ENCODE data around the gene AQR.
A peak's percentile ranks its signal among the peaks of the same experiment; 100 is the strongest.
"Not testable (repeated sequence)": the region's sequence is repeated elsewhere in the genome, so short reads cannot be mapped to it uniquely, and the experiment has no call there.

The AQR gene

DNA sequence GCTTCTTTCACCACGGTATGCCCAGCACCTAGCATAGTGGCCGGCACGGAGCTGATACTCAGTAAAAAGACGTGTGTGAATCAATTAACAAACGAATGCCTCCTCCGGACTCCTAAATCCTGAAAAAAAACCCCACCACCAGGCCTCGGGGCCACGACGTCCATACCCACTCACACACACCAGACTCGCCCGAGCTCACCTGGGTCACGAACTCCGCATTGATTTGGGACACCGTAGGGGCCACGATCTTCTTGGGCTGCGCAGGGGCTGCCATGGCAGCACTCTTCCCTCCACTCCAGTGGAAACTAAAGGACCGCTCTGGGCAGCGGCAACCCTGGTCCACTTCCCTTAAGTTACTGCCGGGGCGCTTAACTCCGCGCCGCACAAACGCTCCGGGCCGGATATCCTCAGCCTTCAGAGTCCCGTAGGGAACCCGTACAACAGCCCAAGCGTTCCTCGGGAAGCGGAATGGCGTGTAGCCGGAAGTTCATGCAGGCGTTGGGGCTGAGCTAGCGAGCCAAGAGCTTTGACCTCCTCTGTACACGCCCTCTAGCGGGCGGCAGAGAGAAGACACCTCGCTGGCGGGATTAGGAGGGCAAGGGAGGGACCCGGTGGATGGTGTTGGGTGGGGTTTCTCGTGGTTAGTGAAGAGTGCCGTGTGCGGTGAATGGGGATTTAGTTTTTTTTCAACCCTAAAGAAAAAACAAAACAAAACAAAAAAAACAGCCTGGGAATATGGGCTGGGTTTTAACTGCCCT lies at the start of gene AQR:
AQR (minus strand) TSS at position 403 of the 758 bp plus-strand sequence; CDS start at position 274, 129 bp downstream.
- DNase-seq: peak; percentile 98

DNA sequence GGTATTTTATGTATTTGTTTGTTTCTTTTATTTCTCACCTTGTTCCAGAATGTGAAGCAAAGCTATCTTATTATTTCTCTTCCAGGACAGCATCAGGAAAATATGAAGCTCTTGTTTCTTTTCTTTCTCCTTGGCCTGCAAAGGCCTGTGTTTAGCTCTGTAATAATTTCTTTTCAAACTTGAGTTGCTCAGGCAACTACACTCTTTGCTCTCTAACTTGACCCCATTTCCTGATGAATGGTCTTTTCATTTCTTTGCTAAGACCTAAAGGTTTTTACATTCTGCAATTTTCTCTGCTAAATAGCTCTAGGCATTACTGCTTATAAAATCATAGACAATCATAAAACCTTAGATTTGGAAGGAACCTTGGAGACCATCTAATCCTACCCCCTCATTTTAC lies 44.7 kb upstream of the AQR start:
- DNase-seq: no peak

DNA sequence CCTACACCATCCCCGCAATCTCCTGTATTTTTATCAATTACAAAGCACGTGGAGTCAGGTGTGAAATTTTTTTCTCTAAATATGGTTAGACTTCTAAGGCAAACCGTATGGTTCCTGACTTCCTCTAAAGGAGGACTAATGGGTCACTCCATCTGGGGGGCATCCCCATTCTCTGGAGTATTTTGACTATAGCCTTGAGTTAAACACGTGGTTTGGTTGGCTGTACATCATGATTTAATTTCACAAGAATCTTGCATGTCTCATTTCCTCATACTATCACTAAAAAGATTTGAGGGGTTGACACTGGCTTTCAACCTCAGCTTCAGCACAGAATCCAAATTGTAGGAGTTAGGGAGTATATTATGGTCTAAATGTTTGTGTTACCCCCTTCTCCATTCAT lies 43.8 kb upstream of the AQR start:
- DNase-seq: peak; percentile 13

DNA sequence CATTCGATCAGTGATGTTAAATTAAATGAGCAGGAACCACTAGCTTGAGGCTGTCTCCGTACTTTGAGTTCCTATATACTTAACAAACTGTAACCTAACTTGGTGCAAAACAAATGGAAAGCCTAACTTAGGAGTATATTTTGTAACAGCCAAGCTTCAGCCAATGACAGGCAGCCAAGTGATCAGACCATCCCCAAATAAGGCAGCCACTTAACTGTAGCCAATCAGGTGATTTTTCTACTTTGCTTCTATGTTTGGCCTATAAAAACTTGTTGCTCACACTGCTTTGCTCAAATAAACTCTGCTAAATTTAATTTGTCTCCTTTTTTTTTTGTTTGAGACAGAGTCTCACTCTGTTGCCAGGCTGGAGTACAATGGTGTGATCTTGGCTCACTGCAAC lies 37.9 kb upstream of the AQR start:
- peak; percentile 7 for DNase-seq

DNA sequence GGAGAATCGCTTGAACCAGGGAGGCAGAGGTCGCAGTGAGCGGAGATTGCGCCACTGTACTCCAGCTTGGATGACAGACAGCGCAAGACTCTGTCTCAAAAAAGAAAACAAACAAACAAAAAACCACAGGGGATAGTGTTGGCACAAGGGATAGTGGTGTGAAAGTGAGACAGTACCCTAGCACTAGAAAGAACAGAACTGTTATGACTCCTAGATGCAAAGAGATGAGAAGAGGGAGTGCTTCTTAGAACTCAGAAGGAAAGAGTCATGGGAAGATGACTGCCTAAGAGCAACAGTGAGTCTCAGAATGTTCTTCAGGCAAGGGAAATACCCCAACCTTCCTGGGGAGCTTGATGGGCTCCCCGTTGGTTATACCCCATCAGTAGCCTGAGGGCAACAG lies 36.4 kb upstream of the AQR start:
- DNase-seq: no peak

DNA sequence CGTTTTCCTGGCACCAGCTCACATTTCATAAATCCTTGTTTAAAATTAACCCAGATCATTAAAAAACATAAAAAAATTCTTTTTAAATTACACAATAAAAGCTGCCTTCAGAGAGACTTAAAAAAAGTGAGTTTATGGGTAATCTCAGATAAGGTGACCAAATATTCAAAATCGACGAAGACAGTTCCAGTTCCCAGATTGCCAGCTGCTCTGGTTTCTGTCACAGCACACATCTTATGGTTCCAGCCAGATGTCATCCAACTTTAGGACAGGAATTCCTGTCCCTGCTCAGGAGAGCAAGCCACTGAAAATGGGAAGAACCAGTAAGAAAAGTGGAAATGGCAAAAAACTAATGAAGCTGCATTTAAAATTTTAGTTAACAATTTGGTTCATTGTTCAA lies 34.4 kb upstream of the AQR start:
- no peak for DNase-seq

DNA sequence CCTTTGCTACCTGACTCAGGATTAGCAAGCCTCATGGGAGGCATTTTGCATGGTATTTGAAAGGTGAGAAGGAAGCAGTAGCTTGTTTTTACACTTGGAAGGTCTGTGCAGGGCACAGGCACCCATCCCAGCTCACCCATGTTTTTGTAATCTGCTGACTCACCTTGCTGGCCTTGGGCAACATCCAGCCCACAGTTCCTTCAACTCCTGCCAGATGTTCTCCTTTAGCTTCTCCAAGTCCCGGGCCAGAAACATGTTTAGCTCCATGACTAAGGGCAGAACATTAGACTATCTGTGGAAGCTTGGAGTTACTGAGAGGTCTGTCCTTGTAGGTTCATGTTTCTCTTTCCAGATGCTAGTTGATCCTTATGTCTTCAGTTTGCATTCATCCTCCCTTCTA lies 31.0 kb upstream of the AQR start:
- peak; percentile 67 for DNase-seq

DNA sequence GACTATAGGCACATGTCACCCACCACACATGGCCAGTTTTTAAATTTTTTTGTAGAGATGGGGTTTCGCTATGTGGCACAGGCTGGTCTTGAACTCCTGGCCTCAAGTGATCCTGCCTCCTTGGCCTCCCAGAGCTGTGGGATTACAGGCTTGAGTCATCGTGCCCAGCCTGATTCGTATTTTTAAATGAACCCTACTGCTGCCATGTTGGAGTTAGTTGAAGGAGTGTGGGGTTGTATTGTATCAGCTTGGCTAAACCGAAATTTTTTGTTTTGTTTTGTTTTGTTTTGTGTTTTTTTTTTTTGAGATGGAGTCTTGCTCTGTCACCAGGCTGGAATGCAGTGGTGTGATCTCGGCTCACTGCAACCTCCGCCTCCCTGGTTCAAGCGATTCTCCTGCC lies 30.4 kb upstream of the AQR start:
- DNase-seq: no peak

DNA sequence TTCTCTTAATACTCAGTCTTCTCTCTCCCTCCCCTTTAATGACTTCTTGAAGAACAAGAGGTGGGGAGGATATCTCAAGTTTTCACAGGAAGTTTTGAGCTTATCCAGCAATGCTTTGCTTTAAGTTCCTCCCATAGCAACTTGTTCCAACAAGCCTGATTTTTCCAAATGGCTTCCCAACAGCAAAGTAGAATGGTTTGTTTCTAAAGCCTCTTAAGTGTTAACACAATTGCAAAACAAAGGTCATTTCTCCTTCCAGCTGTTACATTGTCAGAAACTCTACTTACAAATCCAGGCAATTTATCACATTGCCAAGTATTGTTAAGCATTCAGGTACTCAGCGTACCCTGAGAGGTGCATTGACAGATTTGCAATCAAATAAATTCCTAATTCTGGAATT lies 25.4 kb upstream of the AQR start:
- no peak for DNase-seq

DNA sequence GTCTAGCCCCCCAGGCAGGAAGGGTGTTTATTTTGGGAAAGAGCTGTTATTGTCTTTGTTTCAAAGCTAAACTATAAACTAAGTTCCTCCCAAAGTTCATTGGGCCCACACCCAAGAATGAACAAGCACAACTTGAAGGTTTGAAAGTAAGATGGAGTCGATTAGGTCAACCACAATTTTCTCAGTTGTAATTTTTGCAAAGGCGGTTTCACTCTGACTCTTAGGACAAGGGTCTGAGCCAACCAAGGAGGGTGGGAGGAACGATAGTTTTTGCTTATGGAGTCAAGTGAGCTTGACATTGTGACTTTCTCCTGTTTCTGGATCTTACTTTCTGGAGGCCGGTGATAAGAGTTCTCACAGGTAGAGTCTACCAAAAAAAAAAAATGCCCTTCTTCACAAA lies 24.3 kb upstream of the AQR start:
- no peak for DNase-seq

DNA sequence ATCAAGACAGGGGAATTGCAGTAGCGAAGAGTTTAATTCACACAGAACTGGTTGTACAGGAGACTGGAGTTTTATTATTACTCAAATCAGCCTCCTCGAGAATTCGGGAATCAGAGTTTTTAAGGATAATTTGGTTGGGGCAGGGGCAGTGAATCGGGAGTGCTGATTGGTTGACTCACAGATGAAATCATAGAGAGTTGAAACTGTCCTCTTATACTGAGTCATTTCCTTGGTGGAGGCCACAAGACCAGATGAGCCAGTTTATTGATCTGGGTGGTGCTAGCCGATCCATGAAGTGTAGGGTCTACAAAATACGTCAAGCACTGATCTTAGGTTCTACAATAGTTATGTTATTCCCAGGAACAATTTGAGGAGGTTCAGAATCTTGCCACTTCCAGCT lies 23.9 kb upstream of the AQR start:
- no peak for DNase-seq

DNA sequence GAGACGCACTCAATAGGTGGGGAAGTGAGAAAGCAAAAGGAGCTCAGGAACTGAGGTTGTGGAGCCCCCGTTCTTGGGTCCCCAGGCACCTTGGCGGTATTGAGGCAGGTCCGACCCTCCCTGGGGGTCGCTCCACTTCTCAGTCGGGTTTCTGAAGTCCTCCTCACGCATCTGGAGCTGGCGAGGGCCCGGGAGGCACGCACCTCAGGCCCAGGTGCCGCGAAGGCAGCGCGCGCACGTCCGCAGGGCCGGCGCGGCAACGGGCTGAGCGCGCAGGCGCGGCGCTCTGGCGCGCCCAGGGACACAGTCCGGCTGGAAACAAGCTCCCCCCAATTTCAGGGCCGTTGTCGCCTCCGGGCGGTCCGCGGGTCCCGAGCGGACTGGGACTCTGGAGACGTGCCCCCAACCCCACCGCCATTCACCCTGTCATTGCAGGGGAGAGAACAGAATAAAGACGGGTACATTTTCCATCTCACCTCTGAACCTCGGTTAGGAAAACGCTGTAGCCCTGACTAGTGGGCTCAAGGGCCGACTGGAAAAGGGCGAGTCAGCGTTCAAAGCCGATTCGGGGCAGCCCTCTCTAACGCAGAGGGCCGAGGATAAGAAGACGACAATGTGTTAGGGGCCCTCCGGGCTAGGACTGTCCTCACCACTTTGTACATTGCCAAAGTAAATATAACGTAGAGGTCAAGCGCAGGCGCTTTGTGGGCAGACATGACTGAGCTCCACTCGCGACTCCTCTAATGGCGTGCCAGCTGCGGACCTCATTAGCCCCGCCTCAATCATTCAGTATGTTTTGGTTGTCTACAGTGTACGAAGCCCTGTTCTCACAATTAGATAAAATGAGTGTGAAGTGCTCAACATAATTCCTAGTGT lies 18.7 kb upstream of the AQR start, which contains the start of gene ZNF770:
ZNF770 (minus strand) TSS at position 261 of the 876 bp plus-strand sequence. CDS start 4,853 bp downstream, outside the sequence.
- DNase-seq: peak; percentile 79

DNA sequence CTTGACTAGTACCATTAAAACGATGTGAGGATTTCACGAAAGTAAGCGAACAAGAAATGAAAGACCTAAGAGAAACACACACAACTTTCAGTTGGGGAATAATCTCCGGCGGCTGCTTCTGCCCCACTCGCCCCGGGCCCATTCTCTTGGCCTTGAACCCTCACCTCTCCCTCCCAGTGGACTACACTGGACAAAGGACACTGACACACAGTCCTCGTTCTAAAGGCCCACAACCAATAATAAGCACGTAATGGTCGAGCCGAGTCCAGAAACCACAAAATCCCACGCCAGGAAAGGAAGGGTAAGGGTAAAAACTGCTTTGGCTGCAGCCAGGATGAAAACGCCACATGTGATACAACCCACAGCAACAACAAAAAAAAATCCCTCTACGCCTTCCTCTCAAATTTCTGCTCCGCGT lies 18.1 kb upstream of the AQR start:
- DNase-seq: no peak

DNA sequence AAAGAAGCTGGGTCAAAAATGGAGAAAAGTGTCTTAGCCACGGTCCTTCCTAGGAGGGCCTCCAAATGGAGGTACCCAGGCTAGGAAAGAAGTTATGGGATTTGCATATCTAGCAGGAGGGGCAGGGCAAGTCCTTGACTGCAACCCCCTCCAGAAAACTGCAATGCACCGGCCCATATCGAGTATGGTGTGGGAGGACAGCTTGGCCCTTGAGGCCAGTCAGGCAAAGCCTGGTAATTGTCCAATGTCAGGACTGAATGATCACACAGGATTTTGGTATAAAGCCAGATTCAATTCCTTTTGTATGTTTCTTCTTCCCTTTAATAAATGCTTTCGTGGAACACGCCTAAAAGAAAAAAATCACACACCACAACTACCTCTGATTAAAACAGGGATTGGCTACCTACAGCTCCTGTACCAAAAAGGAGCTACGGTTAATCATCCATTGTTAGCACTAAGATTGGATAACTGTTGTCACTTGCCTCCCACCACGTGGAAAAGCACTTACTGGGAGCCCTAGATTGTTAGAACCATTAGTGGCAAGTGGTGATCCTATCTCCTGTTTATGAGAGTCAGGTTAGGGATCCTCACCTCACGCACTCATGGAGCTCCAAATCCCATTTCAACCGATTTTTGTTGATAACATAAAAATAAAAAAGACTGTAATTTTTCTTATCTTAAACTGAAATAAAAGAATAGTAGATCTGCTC lies 17.4 kb upstream of the AQR start:
- DNase-seq: no peak

DNA sequence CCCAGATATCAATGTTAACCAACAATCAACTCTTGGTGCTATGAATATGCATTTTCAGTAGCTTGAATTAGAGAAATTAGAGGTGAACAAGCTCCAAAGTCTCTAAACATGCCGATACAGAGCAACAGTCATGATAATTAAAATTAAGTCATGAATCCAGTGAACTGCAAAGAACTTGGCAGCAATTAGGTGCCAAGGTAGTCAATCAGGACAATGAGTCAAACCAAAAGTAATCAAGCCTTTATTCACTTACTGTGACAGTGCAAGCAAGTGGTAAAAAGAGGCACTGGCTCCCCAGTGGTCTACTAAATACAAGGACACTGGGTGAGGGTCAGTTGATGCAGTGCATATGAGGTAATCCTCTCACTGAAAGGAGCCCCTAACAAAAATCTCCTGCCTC lies 16.8 kb upstream of the AQR start:
- DNase-seq: no peak

DNA sequence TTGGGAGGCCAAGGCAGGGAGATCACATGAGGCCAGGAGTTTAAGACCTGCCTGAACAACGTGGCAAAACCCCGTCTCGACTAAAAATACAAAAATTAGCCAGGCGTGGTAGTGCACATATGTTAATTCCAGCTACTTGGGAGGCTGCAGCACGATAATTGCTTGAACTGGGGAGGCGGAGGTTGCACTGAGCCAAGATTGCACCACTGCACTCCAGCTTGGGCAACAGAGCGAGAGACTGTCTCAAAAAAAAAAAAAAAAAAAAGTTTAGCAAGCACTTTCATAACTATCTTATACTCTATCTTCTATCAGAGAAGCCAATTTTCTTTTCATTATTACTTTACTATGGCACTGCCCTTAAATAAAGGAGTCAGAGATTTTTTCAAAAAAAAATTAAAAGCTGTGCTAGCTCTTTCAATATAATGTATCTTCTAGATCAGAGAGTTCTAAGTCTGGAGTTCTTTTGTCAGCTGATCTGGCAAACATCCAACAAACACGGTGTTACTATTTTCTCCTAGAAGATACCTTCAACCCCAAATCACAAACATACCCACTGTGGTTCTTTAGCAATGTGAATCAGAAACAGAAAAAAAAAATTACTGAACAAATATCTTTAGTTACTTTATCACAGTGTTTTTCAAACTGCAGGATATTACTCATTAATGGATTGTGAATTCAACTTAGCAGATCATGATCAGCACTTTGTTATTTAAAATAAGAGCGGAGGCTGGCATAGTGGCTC lies 15.5 kb upstream of the AQR start:
- DNase-seq: no peak

DNA sequence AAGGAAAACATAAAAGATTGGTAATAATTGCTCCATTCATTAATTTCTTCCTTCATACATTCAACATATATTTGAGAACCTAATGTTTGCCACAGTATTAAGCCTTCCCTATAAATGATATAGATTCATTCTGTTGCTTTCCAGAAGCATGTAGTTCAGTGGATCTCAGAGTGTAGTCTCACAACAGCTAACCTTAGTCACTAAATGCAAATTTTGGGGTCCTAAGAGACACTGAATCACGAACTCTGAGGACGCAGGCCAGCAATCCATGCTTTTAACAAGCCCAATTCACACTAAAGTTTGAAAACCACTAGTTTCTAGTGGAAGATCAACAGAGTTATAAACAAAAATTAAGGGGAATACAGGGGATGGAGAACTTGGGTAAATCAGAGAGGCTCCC lies 7.2 kb upstream of the AQR start:
- DNase-seq: no peak

DNA sequence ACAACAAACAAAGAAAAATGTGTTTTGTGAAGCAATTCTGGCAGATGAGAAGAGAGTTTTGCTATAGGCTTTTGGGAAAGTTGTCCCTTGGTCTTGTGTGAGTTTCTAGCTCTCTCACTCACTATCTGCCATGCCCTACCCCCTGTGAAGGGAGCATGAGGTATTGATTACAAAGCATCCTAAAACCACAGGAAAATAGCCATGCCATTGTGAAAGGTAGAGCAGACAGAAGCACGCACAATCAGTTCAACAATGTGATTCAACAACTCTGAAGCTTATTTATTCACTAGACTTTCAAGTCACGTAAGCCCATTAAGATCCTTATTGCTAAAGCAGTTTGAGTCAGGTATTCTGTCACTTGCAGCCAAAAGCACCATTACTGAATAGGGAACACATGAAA lies 6.5 kb upstream of the AQR start:
- no peak for DNase-seq

DNA sequence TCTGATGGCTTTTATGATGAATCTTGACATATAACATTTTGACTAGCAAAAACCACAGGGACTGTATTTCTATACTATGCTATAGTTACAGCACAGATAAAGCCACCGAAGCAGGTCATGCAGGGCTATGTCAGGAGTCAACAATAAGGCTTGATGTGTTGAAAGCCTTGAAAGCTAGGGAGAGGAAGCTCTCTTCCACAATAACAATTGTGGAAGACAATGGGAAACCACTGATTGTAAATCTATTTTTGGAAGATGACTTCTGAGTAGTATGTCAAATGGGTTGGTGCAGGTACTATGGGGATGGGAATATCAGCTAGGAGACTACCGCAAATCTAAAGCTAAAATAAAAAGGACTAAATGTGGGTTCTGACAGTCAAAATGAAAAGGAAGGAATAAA lies 4.0 kb upstream of the AQR start:
- no peak for DNase-seq

DNA sequence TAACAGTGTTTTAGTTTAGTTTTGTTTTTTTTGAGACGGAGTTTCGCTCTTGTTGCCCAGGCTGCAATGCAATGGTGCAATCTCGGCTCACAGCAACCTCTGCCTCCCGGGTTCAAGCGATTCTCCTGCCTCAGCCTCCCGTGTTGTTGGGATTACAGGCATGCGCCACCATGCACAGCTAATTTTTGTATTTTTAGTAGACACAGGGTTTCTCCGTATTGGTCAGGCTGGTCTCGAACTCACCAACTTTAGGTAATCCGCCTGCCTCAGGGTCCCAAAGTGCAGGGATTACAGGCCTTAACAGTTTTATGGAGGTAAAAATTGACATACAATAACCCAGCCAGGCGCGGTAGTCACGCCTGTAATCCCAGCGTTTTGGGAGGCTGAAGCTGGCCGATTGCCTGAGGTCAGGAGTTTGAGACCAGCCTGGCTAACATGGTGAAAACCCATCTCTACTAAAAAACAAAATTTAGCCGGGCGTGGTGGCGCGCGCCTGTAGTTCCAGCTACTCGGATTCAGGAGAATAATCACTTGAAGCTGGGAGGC lies 629 bp upstream of the AQR start:
- not testable (repeated sequence) for DNase-seq

DNA sequence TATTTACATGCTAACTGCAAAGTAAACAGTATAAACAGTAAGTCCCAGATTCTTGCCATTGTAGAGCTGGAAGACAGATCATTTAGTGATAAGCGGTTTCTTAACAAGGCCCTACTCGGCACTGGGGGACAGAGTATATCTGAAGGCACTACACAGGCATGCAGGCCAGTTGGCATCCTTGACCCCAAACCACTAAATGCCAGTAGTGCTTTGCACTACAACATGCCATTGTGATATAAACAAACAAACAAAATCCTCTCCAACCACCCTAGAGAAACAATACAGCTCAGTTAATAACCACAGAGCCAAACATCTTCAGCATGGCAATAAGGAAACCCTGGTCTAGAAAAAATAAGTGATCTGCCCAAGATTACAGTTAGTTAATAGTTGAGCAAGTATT lies 5.3 kb downstream of the AQR start:
- DNase-seq: no peak

DNA sequence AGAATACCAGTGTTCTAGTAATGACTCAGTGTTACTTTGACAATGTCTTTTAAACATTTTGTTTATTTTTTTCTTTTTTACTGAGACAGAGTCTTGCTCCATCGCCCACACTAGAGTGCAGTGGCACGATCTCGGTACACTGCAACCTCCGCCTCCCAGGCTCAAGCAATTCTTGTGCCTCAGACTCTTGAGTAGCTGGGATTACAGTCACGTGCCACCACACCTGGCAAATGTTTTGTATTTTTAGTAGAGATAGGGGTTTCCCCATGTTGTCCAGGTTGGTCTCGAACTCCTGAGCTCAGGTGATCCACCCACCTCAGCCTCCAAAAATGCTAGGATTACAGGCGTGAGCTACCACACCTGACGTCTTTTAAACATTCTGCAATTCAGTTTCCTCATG lies 15.7 kb downstream of the AQR start:
- DNase-seq: no peak

DNA sequence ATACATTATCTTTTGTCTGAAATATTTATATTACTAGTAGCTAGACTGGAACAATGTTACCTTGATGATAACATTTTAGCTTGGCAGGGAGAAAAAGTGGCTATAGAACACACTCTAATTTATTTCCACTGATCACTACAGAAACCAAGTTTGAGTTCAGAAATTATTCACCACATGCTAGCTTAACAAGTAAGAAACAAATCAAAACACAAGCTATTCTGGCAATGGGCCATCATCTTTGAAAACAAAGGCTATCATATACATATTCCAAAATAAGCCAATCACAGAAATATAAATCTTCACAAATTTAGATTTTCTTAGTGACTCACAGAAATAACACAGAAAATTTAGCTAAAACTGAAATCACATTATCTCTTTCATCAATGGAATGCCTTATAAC lies 17.1 kb downstream of the AQR start:
- DNase-seq: no peak
